UCSD-AML1 (cell line): ENCODE measurements around the gene VKORC1.
A peak's percentile ranks its signal among the peaks of the same experiment; 100 is the strongest.
"Not testable (repeated sequence)": the region's sequence is repeated elsewhere in the genome, so short reads cannot be mapped to it uniquely, and the experiment has no call there.

Source experiments
- DNase-seq: peaks from one replicate; lab custom pipeline; 2025; ENCODE audit not compliant: unreplicated experiment; lab: John Stamatoyannopoulos, UW

VKORC1 gene

DNA sequence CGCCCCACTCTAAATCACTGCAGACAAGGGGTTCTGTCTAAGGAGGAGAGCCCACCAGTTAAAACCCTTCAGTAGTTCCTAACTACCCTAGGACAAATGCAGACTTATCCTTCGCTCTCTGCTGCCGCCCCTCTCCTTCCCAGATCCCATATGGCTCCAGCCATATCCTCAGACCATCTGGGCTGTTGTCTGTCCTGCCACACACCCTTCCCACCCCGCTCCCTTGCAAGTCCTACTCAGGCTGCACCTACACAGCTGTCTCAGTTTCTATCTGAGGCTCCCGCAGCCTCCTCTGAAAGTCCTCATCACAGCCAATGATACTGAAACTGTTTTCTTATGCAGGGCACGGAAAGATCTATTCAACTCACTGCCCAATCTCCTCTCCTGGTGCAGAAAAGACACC is 12.9 kb upstream of the VKORC1 start:
- no peak for DNase-seq

DNA sequence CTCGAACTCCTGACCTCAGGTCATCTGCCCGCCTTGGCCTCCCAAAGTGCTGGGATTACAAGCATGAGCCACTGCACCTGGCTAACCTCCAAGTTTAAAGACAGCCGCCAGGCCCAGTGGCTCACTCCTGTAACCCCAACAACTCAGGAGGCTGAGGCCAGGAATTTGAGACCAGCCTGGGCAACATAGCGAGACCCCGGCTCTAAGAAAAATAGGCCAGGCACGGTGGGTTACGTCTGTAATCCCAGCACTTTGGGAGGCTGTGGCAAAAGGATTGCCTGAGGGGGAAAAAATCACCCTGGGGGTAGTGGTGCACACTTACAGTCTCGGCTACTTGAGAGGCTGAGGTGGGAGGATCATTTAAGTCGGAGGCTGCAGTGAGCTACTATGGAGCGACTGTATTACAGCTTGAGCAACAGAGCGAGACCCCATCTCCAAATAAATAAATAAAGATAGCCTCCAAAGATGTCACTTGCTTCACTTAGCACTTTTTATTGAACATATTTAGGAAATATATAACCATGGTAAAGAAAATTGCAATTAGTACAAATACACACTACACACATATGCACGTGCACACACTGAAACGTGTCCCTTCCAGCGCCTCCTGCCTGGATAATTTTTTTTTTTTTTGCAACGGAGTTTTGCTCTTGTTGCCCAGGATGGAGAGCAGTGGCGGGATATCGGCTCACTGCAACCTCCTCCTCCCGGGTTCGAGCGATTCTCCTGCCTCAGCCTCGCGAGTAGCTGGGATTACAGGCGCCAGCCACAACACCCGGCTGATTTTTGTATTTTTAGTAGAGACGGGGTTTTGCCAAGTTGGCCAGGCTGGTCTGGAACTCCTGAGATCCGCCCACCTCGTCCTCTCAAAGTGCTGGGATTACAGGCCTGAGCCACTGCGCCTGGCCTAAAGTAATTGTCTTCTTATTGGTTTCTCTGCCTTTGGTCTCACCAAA is 12.2 kb upstream of the VKORC1 start:
- DNase-seq: no peak

DNA sequence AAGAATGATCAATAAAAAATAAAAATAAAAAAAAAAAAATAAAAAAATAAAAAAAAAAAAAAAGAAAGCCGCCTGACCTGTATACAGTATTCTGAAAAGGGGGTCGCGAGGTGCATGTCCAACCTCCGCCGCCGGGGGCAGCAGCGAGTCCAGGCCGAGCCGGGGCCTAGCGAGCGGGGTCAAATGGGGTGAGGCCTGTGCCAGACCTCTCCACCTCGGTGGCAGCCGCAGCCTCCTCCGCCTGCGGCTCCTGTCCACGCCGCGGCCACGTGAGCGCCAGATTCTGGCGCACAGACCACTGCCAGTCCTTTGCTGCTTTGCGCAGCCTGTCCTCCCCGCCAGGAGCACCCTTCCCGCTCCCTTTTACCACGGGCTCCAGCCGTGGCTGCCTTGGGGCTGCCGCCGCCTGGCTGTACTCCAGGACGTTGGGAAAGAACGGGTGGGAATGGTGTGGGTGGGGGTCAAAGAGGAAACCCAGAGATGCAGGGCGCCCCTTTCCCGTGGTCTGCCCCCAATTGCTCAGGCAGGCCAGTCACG is 11.1 kb upstream of the VKORC1 start:
- peak; percentile 82 for DNase-seq

DNA sequence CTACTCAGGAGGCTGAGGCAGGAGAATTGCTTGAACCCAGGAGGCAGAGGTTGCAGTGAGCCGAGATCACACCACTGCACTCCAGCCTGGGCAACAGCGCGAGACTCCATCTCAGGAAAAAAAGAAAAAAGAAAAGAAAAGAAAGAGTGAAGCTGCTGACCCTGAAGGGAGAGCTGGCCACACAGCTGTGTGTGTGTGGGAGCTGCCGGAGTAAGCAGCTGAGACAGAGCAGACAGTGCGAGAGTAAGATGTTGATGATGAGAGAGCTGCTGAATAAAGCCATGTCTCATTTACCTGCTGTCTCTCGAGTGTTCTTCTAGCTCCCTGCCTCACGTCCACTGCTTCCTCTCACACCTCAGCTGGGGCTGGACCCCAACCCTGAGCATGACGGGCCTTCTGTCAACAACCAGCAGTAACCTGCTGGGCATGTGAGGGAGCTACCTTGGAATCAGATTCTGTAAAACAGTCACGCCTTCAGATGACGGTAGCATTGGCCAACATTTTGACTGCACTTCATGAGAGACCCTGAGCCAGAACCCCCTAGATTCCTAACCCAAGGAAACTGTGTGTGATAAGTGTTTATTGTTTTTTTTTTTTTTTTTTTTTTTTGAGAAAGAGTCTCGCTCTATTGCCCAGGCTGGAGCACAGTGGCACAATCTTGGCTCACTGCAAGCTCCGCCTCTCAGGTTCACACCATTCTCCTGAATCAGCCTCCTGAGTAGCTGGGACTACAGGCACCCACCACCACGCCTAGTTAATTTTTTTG is 6.5 kb upstream of the VKORC1 start:
- DNase-seq: not testable (repeated sequence)

DNA sequence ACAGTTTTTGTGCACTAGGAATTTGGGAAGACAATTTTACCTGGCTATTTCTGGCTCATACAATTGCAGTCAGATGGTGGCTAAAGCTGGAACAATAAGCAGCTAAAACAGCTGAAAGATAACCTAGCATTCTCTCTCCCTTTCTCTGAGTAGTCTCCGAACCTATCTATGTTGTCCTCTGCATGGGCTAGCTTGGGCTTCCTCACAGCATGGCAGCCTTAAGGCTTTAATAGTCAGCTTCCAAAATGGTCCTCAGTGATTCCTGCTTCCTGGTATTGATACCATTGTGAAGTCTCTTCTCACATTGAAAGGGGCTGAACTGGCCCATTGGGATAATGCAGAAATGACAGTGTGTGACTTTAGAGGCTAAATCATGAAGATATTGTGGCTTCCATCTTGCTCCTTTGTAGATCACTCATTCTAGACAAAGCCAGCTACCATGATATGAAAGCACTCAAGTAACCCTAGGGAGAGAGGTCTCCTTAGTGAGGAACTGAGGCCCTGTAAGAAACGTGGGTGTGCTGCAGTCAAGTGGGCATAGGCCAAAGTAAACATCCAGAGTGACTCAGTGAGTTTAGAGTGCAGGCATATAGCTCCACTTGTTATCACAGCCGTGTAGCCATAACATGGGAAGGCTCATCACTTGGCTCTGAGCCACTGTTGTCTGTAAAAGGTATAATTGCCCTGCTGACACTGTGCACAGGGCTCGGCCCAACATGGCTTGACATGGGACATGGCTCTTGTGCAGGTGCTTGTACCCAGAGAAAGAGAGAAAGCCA is 5.5 kb upstream of the VKORC1 start:
- DNase-seq: no peak

DNA sequence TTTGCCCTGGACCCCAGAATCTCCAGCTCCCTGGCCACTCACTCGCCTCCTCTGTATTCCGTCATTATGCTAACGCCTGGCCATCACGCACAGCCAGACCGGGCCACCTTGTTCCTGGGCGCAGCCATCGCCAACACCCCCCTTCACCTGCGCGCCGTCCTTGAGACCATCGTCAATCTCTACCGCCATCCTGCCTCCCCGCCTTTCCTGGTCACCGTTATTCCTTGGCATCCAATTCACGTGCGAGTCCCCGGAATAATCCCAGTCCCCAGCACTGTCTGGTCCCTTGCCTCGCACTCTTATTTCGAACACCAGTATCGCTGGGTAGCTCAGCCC is 541 bp downstream of the VKORC1 start:
- no peak for DNase-seq

DNA sequence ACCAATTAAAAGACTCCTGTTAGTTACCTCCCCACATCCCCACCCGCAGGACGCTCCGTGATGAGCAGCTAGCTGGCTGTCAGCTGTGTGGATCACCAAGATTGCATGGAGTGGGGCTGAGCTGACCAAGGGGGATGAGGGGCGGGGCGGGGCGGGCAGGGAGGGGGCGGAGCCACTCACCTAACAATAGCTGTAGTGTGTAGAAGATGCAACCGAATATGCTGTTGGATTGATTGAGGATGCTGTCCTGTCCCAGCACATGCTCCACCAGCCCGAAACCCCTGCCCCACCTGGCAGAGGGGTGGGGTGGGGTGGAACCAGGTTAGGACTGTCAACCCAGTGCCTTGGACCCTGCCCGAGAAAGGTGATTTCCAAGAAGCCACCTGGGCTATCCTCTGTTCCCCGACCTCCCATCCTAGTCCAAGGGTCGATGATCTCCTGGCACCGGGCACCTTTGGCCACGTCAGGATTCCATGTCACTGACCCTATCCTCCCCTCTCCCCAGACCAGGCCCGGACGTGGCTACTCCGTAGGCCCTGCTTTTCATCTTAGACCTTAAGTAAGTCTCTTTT is 1.4 kb downstream of the VKORC1 start:
- no peak for DNase-seq

DNA sequence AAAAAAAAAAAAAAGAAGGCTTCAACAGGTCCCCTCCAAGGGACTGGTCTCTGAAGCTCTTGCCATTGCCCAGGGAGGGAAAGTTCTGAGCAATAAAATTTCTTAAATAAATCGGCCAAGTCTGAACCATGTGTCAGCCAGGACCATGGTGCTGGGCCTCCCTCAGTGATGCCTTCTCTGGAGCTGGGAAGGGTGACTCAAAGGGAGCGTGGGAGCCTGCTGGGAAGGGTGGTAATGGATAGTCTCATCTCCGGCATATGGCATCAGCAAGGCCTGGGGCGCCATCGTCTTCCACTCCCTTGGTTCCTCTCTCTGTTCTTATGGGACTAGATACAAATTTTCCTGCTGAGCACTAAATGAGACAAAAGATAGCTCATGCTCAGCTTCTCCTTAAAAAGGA is 2.3 kb downstream of the VKORC1 start:
- no peak for DNase-seq

DNA sequence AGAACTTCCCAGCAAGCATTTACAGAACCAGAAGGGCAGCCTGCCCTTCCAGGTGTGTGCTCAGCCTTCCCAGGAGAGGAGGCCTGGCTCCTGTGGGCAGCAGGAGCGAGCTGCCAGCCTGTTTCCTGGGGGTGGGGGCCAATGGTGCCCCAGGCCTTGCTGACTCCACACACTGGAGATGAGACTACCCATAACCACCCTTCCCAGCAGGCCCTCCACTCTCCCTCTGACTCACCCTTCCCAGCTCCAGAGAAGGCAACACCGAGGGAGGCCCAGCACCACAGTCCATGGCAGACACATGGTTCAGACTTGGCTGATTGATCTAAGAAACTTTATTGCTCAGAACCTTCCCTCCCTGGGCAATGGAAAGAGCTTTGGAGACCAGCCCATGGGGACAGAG is 4.1 kb downstream of the VKORC1 start:
- no peak for DNase-seq

DNA sequence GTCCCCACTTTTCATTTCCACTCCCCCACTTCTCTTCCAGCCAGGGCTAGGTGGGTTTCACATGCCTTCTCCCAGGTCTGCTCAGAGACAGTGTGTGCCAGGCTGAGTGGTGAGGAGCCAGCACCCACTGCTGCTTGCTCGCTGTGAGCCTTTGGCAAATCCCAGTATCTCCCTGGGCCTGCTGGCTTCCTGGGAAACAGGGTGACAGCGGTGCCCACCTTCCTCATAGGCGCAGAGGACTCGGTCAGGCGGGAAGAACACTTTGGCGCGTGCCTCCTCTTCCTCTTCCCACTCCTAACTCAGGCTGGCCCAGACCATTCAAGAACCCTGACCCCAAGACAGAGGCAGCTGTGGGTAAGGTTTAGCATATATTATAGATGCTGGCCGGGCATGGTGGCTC is 5.4 kb downstream of the VKORC1 start:
- no peak for DNase-seq

DNA sequence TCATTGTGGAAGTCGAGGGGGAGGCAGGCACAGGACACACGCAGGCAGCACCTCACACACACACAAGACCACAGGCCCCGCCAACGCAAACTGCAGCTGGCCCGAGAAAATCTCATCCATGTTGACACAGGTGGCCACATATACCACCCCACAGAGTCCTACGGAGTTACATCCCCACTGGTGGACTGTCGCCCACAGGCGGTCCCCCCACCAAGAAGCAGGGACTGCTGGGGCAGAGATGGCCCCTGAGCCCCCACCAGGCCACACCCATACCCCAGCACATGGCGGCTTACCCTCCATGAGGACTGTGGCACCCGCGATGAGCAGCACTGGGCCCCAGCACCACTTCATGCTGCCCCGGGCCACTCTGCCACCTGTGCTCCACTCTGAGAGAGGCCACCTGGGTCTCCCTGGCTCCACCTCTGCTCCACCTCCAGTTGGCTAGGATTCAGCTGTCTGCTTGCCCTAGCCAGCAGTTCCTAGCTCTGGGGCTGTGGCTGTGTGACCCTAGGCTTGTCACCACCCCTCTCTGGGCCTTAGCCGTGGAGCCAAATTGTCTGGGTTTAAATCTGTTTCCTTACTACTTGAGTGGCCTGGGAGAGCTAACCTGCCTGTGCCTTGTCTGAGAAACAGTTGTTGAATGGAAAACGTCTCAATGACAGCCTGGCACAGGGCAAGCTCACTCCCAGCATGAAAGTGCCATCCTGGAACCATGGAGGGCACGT is 6.0 kb downstream of the VKORC1 start, which contains the start of gene PRSS53:
Gene PRSS53 (minus strand): TSS at position 485 of the 725 bp plus-strand sequence. CDS start 134 bp downstream, at position 351.
- DNase-seq: no peak

DNA sequence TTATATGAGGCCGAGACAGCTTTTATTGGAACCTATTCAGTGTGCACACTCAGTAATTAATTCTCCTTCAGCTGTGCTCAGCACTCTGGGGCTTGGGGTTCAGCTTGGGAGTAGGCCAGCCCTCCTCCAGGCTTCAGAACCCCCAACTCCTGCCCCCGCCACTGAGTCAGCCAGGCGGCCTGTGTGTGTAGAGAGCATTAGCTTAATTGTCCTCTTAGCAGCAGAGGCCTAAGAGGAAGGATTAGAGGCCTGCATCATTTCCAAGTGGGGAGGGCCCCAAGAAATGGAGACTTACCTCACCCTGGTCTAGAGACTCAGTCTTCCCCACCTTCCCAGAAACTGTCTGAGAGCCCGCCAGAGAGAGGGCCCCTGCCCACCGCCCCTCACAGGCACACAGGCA is 6.6 kb downstream of the VKORC1 start:
- DNase-seq: no peak

DNA sequence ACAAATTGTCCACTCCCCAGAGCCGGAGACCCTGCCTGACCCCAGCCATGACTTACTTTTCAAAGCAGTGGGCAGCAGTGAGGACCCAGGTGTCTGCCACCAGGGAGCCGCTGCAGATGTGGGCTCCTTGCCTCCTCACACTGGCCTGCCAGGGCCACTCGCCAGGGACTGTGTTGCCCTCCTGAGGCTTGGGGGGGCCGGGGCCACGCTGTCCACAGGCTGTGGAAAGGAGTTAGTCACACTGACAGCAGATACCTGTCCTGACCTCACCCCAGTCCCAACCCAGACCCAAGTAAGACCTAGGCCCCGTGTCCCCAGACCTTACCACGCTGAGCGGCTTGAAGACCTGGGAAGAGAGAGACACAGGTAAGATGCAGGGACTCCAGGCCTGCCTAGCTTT is 7.1 kb downstream of the VKORC1 start:
- DNase-seq: no peak

DNA sequence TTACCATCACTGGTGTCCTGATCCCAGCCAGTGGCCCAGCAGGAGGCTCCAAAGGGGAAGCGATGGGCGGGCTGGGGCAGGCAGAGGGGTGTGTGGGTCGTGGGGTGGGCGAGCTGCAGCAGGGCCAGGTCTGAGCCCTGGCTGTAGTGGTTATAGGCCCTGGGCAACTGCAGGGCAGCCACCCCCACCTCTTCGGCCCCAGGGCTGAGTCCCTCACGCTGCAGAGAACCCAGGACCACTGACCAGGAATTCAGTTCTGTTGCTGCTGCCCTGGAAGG is 8.0 kb downstream of the VKORC1 start:
- DNase-seq: no peak

DNA sequence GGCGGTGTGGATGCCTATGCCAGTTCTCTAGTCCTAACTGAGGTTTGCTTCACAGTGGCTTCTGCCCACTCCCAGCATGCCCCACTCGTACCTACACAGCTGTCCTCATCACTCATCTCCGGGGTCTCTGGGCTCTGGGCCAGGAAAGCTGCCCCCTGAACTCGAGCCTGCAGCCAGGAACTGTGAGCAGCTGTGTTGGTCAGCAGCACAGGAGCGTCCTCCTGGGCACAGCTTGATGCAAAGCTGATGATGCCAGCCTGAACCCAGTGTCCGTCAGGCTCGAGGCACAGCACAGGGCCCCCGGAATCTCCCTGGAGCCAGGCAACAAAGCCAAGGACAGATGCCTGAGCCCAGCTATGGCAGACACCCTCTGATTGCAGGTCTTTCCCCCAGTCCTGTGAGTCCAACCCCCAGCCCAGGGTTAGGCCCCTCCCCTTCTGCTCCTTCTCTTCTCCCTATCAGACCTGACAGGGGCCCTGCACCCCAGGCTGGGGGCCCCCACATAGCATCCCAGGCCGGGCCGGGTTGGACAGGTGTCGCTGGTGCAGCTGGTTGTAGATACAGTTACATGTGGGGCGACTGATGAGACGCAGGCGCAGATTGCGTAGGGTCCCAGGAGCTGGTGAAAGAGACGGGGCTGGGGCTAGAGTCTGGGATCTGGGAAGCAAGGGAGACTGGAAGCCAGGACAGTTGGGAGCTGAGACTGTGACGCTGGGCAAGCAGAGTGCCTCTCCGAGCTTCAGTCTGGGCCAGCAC is 8.5 kb downstream of the VKORC1 start:
- DNase-seq: no peak

DNA sequence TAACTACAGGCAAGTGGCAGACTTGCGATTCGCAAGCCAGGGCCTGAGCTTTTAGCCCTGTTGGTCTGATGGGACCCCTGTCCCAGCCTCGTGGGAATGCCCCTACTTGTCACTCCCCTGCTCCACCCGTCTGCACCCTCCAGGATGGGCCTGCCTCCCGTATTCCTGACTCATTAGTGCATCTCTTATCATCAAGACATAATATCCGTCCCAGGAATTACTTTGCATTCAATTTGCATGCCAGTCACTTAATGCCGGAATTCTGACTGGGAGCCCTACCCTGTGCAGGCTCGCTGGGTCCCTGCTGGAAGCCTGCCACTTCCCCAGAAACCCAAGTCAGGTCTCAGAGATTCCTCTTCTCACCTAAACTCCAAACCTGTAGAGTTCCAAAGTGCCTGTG is 9.2 kb downstream of the VKORC1 start:
- no peak for DNase-seq

DNA sequence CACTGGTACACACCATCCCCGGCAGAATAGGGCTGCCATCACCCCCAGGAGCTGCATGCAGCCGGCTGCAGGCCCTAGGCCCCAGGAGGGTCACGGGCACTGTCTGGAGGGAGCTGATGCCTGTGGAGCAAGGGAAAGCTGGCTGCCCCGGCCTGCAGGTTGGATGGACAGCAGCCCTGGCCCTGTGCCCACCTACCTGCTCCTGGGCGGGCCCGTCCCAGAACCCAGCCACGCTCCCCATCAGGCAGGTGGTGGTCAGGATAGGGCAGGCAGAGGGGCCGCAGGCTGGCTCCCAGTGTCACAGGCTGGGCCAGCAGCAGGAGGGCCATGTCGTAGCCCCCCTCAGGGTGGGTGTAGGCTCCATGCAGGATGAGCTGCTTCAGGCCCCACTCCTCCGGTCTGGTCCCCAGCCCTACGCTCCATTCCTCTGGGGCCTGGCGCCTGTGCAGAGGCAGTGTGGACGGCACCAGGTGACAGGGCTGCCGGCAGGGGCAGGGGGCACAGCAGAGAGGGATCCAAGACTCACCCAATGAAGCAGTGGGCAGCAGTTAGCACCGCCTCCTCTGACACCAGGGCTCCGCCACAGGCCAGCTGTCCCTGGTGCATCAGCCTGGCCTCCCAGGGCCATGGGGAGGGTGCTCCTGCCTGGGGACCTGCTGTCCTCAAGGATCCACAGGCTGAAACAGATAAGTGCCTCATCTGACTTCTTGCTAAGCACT is 9.9 kb downstream of the VKORC1 start:
- DNase-seq: no peak

DNA sequence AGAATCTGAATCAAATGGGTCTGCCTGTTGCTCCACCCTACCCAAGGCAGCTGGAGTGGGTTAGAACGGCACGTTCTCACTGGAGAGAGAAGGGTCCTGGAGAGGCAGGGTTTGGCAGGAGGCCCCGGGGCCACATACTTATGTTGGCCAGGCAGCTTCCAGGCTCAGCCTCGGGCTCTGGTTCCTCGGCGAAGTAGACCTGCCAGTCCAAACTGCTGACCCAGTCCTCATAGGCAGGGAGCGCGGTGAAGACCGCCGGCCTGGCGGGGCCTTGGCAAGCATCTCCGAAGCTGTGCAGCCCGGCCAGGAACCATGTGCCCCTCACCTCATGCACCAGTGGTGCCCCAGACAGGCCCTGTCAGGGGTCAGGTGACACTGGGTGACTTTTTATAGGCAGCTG is 10.6 kb downstream of the VKORC1 start:
- no peak for DNase-seq

DNA sequence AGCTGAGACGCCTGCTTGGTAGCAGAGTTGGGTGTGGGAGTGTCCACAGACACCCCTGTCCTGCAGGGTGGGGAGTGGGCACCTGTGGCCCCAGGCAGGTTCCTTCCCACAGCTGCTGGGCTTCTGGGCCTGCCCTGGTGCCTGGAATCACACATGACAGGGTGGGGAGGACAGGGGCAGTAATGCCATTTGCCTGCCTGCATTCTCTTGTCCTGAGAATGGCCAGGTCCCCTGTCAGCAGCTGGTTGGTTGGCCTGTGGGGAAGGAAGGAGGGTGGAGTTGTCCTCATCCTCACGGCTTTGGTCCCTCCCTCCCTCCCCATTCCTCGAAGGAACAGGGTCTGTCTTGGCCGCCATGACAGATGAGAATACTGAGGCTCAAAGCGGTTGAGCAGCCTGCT is 11.0 kb downstream of the VKORC1 start:
- no peak for DNase-seq
